CD4-positive, alpha-beta T cell treated with Interleukin-6 at 100 ng/mL for 8 hours (primary cell): ENCODE measurements around the gene P2RY2.
"Not testable (repeated sequence)": the region's sequence is repeated elsewhere in the genome, so short reads cannot be mapped to it uniquely, and the experiment has no call there.

Experiments
- DNase-seq: peaks from one replicate; pipeline ENCODE4 v3.0.0-alpha.2; 2020; ENCODE audit warnings: mixed read lengths, low spot score

P2RY2 gene

GRCh38 chr11:73267906-73268540, 49.9 kb downstream of the P2RY2 start:
- no peak for DNase-seq

- DNase-seq: no peak
Observed at GRCh38 chr11:73268671-73269271, 50.7 kb downstream of the P2RY2 start.

DNA sequence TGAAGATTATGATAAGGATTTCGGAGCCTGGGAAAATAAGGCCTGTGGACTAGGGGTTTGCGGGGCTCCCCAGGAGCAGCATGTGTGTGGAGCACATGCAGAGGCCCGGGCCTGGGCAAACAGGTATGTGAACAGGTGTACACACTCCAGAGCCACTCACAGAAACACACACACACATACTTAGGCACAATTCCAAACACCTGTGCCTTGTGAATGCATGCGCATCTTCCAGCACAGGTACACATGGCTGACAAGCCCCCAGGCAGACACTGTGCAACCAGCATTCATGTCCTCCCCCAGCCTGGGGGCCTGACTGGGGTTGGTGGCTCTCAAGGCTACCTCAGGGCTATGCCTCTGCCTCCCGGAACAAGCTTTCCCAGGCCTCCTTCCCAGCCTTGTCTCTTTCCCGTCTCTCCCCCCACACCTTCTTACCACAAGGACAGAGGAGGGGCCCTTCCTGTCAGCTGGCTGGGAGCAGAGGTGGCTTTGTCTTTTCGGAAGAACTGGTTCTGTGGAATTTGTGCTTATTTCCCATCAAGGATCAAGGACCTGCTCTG, 51.5 kb downstream of the P2RY2 start:
- DNase-seq: no peak

DNA sequence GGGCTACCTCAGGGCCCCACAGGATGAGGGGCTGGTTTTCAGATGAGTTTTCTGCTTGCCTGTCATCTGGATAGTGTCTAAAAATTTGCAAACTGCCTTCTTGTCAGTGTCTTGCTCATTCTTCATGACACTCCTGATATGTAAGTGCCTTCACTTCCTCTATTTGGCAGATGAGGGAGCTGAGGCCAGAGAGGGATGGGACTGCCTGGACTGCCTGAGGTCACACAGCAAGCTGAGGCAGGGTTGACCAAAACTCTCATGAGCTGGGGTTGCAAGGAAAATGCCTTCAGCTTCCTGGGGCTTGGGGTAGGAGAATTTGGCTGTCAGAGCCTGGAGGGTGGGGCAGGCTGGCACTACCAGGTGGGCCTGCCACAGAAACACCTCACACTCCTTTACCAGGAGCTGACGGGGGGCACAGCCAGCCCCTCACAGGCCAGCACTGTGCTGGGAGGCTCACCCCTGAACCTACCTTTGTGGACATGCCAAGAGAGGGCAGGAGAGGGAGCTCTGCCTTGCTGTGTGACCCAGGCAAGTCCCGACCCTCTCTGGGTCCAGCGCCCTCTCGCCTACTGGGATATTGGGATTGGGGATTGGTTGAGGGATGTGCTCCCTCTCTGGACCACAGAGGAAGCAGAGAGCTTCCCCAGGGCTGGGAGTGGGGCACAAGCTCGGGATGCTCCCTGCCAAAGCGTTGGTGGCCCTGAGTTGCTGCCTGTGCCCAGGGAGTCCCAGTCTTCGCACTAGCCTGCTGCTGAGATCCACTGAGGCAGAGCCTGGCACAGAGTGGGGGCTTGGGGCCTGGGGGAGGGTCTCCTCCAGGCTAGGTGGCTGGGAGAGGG, 52.2 kb downstream of the P2RY2 start:
- no peak for DNase-seq

DNA sequence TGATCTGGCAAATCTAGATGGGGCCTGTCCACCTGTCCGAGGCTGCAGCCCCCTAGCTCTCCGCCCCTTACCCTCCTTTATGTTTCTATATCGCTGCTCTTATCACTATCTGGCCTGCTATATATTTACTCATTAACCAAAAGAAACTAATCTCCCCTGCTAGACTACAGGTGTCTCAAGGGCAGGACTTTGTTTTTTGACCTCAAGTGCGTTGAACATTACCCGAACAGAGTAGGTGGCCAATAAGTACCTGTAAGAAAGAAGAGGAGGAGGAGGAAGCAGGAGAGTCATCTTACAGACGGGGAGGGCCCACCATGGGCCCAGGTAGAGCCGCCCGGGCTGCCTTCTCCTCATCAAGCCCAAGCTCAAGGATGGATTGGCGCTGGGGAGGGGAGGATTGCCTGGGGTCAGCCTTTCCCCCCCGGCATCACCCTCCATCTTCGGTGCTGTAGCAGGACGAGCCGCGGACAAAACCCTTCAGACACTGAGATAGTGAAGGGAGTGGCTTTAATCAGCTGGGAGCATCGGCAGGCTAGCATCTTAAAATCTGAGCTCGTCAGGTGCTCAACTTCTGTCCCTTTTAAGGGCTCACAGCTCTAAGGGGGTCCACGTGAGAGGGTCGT, 52.9 kb downstream of the P2RY2 start:
- DNase-seq: no peak

- not testable (repeated sequence) for DNase-seq
Observed at GRCh38 chr11:73271478-73271865, 53.4 kb downstream of the P2RY2 start.

GRCh38 chr11:73271936-73272679, 54.0 kb downstream of the P2RY2 start, which contains the start of gene P2RY6:
Gene P2RY6 (plus strand): TSS chr11:73272338. CDS start chr11:73296519, 24,181 bp downstream.
- no peak for DNase-seq

DNA sequence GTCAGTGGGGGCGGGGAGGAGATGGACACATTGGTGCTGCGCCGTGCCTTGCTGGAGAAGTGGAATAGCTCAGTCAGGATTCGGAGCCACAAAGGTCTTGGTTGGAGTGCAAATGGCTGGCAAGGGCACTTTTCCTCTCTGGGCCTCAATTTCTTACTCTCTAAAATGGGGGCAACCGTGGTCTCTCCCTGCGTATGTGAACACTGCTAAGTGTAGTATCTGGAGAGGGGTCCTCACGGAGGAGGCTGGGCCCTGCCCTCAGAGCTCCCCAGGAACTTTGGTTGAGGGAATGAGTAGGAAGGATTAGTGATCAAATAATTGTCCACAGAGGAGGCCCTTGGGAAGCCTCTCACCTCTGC, 54.6 kb downstream of the P2RY2 start:
- no peak for DNase-seq

DNA sequence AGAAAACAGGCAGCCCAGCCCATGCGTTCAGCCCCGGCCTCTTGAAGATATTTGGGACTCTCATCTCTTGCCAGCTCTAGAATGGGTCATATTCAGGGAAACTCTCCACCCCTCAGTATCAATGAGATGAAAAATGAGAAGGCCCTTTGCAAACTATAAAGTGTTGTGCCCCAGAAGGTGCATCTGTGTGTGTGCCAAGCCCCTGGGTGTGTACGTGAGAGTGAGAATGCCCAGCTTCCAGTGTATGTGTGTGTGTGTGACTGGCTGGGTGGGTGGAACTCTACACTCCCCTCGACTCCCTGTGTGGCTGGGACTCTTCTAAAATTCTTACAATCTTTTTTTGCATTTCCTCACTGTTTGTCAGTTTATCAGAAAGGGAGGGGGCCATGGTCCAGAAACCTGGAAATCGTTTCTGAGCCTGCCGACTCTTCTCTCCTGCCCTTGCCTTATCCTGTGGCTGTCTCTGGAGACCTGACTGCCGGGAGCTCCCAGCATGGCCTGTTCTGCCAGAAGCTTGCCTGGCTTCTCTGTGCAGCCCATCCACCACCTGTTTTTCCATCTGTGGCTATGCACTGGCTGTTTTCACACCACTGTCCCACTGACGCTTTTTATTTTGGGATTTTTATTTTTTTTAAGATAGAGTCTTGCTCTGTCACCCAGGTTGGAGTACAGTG, 55.3 kb downstream of the P2RY2 start:
- no peak for DNase-seq

DNA sequence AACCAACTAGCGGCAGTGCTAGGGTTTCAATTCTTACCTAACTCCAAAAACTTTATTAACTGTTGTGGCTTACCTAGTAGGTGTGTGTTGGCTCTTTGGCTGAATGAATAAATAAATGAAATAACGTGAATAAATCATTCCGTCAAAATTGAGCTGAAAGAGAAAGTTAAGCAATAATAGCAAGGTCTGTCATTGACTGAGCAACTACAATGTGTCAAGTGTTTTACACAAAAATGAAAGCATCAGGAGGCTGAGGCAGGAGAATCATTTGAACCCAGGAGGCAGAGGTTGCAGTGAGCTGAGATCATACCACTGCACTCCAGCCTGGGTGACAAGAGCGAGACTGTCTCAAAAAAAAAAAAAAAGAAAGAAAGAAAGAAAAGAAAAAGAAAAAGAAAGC, 56.1 kb downstream of the P2RY2 start:
- not testable (repeated sequence) for DNase-seq

DNA sequence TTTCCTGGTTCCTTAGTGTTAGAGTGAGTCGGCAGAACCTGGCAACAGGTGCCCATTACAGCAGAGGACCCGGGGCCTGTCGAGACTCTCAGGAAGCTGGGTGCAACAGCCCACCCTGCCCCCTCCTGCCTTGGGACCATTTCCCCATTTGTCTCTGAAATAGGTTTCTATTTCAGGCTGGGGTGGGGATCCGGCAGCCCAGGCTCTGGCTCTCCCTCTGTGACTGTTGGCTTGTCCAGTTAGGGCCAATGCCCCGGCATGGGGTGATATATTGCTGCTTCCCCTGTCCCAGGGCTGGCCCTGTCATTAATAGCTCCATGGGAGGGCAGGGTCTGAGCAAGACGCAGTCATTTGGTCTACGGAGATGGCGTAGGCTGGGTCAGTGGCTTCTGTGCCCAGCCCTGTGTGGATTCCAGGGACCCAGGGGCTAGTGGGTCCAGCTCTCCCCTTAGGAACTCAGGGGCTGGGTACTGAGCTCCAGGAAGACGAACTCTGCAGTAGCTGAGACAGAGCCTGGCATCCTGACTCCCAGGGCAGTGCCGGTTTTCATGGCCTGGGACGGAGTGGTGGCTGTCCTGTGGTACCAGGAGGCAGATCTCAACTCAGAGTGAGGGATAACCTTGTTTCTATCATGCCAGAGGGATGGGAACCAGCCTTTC, 56.8 kb downstream of the P2RY2 start:
- DNase-seq: no peak

DNA sequence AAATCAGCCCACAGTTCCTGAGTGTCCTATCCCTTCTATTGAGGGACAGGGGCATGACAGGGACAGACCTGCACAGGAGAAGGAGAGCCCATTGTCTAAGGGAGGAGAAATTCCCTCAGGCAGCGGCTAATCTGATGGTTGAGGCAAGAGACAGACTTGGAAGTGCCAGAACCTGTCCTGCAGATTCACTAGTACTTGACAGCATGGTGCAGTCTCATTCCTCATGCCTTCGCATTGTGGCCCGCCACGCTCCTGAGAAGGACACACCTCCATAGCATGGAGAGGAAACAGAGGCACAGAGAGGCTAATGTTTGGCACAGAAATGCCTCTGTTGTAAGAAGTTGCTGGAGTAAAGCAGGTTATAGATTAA, 57.3 kb downstream of the P2RY2 start:
- no peak for DNase-seq

DNA sequence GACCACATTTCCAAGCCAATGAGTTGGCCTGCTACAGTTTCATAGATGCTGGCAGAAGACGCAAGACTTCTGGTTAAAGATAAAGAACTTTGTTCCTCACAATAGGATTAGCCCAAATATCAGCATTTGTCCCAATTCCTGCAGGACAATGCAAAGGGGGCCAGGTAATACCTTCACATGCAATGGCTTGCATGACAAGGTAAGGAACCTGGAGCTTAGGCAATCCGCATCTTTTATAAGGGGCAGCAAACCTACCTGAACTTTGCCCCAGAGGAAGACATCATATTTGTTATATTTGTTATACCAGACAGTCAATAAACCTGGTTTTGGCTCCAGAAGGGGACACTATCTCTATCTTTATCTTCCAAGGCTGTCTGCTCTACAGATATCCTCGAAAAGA, 59.4 kb downstream of the P2RY2 start:
- DNase-seq: no peak

GRCh38 chr11:73280626-73281025, 62.5 kb downstream of the P2RY2 start:
- no peak for DNase-seq

GRCh38 chr11:73281201-73281741, 63.2 kb downstream of the P2RY2 start:
- no peak for DNase-seq

- no peak for DNase-seq
Observed at GRCh38 chr11:73281796-73282660, 63.9 kb downstream of the P2RY2 start.

GRCh38 chr11:73283276-73284000, 65.4 kb downstream of the P2RY2 start:
- no peak for DNase-seq

- DNase-seq: no peak
Observed at GRCh38 chr11:73284106-73284505, 66.0 kb downstream of the P2RY2 start.

DNA sequence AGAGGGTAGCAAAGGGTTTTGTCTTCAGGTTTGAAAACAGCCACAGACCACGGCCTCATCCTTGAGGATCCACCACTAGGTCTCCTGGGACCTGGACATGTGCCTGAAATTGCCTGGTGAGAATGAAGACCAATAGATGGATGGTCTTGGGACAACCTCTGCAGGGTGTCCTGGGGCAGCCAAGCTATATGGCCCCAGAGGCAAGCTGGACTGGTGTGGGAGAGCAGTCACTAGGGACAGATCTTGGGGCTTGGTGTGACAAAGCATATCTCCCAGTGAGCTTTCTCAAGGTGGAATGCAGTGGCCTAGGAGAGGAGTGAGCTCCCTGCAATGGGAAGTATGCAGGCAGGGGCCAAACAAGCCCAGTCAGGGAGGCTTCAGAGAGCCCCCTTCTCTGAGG, 67.6 kb downstream of the P2RY2 start:
- DNase-seq: no peak
